H9 (cell line): ENCODE results near the gene NDUFV3. TPM values are rescaled to one million over a fixed set of nuclear protein-coding genes. Genes with fewer than 3 reads are reported as not detected.
A peak's percentile ranks its signal among the peaks of the same experiment; 100 is the strongest.

Experiments
- DNase-seq: peaks from one replicate; pipeline ENCODE4 v3.0.0-alpha.2; 2017
- H2AFZ ChIP-seq: one replicate; pipeline ENCODE4 v1.6.1; 2013; ENCODE audit warnings: mild to moderate bottlenecking, low read length, control low read depth, moderate library complexity
- H2AK5ac ChIP-seq: 2 replicates; pipeline ENCODE4 v1.6.1; 2013; ENCODE audit warnings: low read length, control low read depth, mixed read lengths; ENCODE audit not compliant: insufficient read length
- H2BK120ac ChIP-seq: one replicate; pipeline ENCODE4 v1.6.1; 2013; ENCODE audit warnings: low read depth, mild to moderate bottlenecking, low read length, control low read depth, inconsistent platforms; ENCODE audit not compliant: poor library complexity, severe bottlenecking
- H2BK12ac ChIP-seq: 2 replicates; pipeline ENCODE4 v1.6.1; 2013; ENCODE audit warnings: low read length, control low read depth, mixed read lengths, low read depth; ENCODE audit not compliant: insufficient read length
- H2BK15ac ChIP-seq: 2 replicates; pipeline ENCODE4 v1.6.1; 2013; ENCODE audit warnings: low read depth, low read length, control low read depth
- H2BK20ac ChIP-seq: one replicate; pipeline ENCODE4 v1.6.1; 2013; ENCODE audit warnings: low read depth, mild to moderate bottlenecking, low read length, control low read depth, inconsistent platforms; ENCODE audit not compliant: poor library complexity, severe bottlenecking
- H2BK5ac ChIP-seq: 2 replicates; pipeline ENCODE4 v1.6.1; 2013; ENCODE audit warnings: low read length, control low read depth, mixed read lengths; ENCODE audit not compliant: insufficient read length
- H3K14ac ChIP-seq: 2 replicates; pipeline ENCODE4 v1.6.1; 2013; ENCODE audit warnings: low read length, control low read depth; ENCODE audit not compliant: insufficient read depth
- H3K18ac ChIP-seq: 2 replicates; pipeline ENCODE4 v1.6.1; 2013; ENCODE audit warnings: low read depth, mild to moderate bottlenecking, mixed read lengths, low read length, control low read depth; ENCODE audit not compliant: insufficient read length
- H3K23ac ChIP-seq: 2 replicates; pipeline ENCODE4 v1.6.1; 2013; ENCODE audit warnings: low read length, control low read depth, mixed read lengths, low read depth; ENCODE audit not compliant: insufficient read length
- H3K23me2 ChIP-seq: 2 replicates; pipeline ENCODE4 v1.6.1; 2013; ENCODE audit warnings: low read depth, mild to moderate bottlenecking, mixed read lengths, low read length, control low read depth; ENCODE audit not compliant: insufficient read length, poor library complexity, severe bottlenecking
- H3K27ac ChIP-seq: 2 replicates; pipeline ENCODE4 v1.5.1; 2013; ENCODE audit warnings: low read length, control low read depth, mixed read lengths, low read depth; ENCODE audit not compliant: insufficient read length
- H3K27me3 ChIP-seq: 2 replicates; pipeline ENCODE4 v1.6.1; 2013; ENCODE audit warnings: low read length, control low read depth, inconsistent platforms; ENCODE audit not compliant: insufficient read depth
- H3K4ac ChIP-seq: 2 replicates; pipeline ENCODE4 v1.6.1; 2013; ENCODE audit warnings: low read depth, mild to moderate bottlenecking, control low read depth, inconsistent platforms, low read length, moderate library complexity
- H3K4me1 ChIP-seq: 2 replicates; pipeline ENCODE4 v1.6.1; 2013; ENCODE audit warnings: low read length, control low read depth, inconsistent platforms; ENCODE audit not compliant: insufficient read depth
- H3K4me2 ChIP-seq: 2 replicates; pipeline ENCODE4 v1.6.1; 2013; ENCODE audit warnings: low read length, control low read depth, mixed read lengths; ENCODE audit not compliant: insufficient read length, insufficient read depth
- H3K56ac ChIP-seq: 2 replicates; pipeline ENCODE4 v1.6.1; 2013; ENCODE audit warnings: low read depth, mild to moderate bottlenecking, mixed read lengths, low read length, control low read depth; ENCODE audit not compliant: insufficient read length
- H3K79me1 ChIP-seq: 2 replicates; pipeline ENCODE4 v1.6.1; 2013; ENCODE audit warnings: low read depth, mild to moderate bottlenecking, moderate library complexity, low read length, control low read depth, inconsistent platforms; ENCODE audit not compliant: insufficient read depth, poor library complexity, severe bottlenecking
- H3K79me2 ChIP-seq: 2 replicates; pipeline ENCODE4 v1.6.1; 2013; ENCODE audit warnings: low read length, control low read depth, inconsistent platforms; ENCODE audit not compliant: insufficient read depth
- H3K9ac ChIP-seq: 2 replicates; pipeline ENCODE4 v1.6.1; 2013; ENCODE audit warnings: low read length, control low read depth, mixed read lengths; ENCODE audit not compliant: insufficient read length; ENCODE audit errors: extremely low read depth
- H3K9me3 ChIP-seq: one replicate; pipeline ENCODE4 v1.6.1; 2013; ENCODE audit warnings: low read depth, low read length, inconsistent platforms; ENCODE audit not compliant: control insufficient read depth
- H3T11ph ChIP-seq: one replicate; pipeline ENCODE4 v1.6.1; 2013; ENCODE audit warnings: mild to moderate bottlenecking, low read length, control low read depth, inconsistent platforms
- H4K20me1 ChIP-seq: one replicate; pipeline ENCODE4 v1.6.1; 2013; ENCODE audit not compliant: control insufficient read depth, insufficient read length, insufficient read depth
- H4K5ac ChIP-seq: 2 replicates; pipeline ENCODE4 v1.6.1; 2013; ENCODE audit warnings: low read depth, mild to moderate bottlenecking, mixed read lengths, low read length, control low read depth; ENCODE audit not compliant: insufficient read length
- H4K8ac ChIP-seq: replicated peaks from 2 replicates; pipeline ENCODE4 v1.6.1; 2013; ENCODE audit warnings: low read length, control low read depth, mixed read lengths, low read depth; ENCODE audit not compliant: insufficient read length
- H4K91ac ChIP-seq: 2 replicates; pipeline ENCODE4 v1.6.1; 2013; ENCODE audit warnings: low read depth, mild to moderate bottlenecking, moderate library complexity, mixed read lengths, low read length, control low read depth; ENCODE audit not compliant: insufficient read length
- H3K27ac Mint-ChIP-seq, 3 experiments: 2 replicates in 2 of 3; 3 replicates in 1 of 3; pipeline ENCODE4 v1.8.0; 2020 to 2021; ENCODE audit warnings: mixed read lengths in 3 of 3, mild to moderate bottlenecking in 1 of 3, moderate library complexity in 1 of 3
- H3K27me3 Mint-ChIP-seq: 2 replicates; pipeline ENCODE4 v1.8.0; 2021; ENCODE audit warnings: low read depth, mild to moderate bottlenecking, moderate library complexity, mixed read lengths
- H3K36me3 Mint-ChIP-seq, 3 experiments: 2 replicates in 2 of 3; 3 replicates in 1 of 3; pipeline ENCODE4 v1.8.0; 2020 to 2021; ENCODE audit warnings: low read depth in 3 of 3, mixed read lengths in 3 of 3; ENCODE audit not compliant: insufficient read depth in 1 of 3
- H3K4me1 Mint-ChIP-seq, 2 experiments: 2 replicates each; pipeline ENCODE4 v1.8.0; 2020; ENCODE audit warnings: mixed read lengths in 2 of 2
- H3K4me3 Mint-ChIP-seq, 2 experiments: 2 replicates in 1 of 2; 3 replicates in 1 of 2; pipeline ENCODE4 v1.8.0; 2020 to 2021; ENCODE audit warnings: mild to moderate bottlenecking in 2 of 2, mixed read lengths in 2 of 2, moderate library complexity in 1 of 2
- H3K9me3 Mint-ChIP-seq, 2 experiments: 2 replicates in 1 of 2; 3 replicates in 1 of 2; pipeline ENCODE4 v1.8.0; 2020; ENCODE audit warnings: mild to moderate bottlenecking in 2 of 2, mixed read lengths in 2 of 2, moderate library complexity in 1 of 2
- CTCF ChIP-seq: fragments of 200-600 bp; sonication (generic); conservative IDR thresholded peaks from 3 replicates; pipeline ENCODE4 v1.8.0; 2021; ENCODE audit warnings: antibody characterized with exemption, mild to moderate bottlenecking
- WGBS: extraction: QIAGEN DNeasy Blood & Tissue Kit; methylation state at CpG from one replicate; pipeline ENCODE4 v1.1.7; 2013; ENCODE audit warnings: missing lambda C conversion rate, low lambda C conversion rate, mixed read lengths; ENCODE audit not compliant: insufficient read length; ENCODE audit errors: extremely low coverage; 5-methylcytosine and 5-hydroxymethylcytosine counted together
- total RNA-seq: library from RNA; stranded (reverse); gene quantifications from 2 replicates; pipeline ENCODE4 v1.2.1, GENCODE V29; 2021

NDUFV3 gene
- total RNA-seq, 1 experiment from 2014 or later = 35.6 TPM

GRCh38 chr21:42864815-42865775 lies 28.0 kb upstream of the NDUFV3 start:
- no CpG with 5 or more reads among the region's 26 CpGs for whole genome bisulfite sequencing
- no peak overlapping the region; a peak in 1 of 5 replicates for H3K4me3 Mint-ChIP-seq
- peaks cover 41 to 79% (median 78%) of the 10 kb centered on the region in 3 experiments for H3K36me3 Mint-ChIP-seq
- no peak overlapping the region for H4K91ac ChIP-seq
- H3K27me3 Mint-ChIP-seq = no peaks in the 10 kb centered on the region; the same call in 1 of the 2 replicates
- H3K9me3 ChIP-seq = no peaks in the 10 kb centered on the region
- TF ChIP-seq CTCF = no peak
- no peaks in the 10 kb centered on the region for H3K4me1 ChIP-seq
- no peak overlapping the region for H3K23ac ChIP-seq
- H3K56ac ChIP-seq = no peak overlapping the region
- no peak overlapping the region for H2AFZ ChIP-seq
- H3K27ac Mint-ChIP-seq = peak overlapping the region; percentile 49 to 85 (median 53); a peak in 6 of 7 replicates
- no peaks in the 10 kb centered on the region for H3K23me2 ChIP-seq
- peaks cover 42% of the 10 kb centered on the region for H3K79me2 ChIP-seq
- DNase-seq = no peak
- no peaks in the 10 kb centered on the region for H3K27me3 ChIP-seq
- H3K4me2 ChIP-seq = no peak overlapping the region
- no peaks in the 10 kb centered on the region for H3K9me3 Mint-ChIP-seq
- no peak overlapping the region for H3K4ac ChIP-seq
- no peak overlapping the region for H2BK20ac ChIP-seq
- no peak overlapping the region for H2BK12ac ChIP-seq
- peaks cover 3% of the 10 kb centered on the region for H3K79me1 ChIP-seq
- no peak overlapping the region for H3K14ac ChIP-seq
- H3T11ph ChIP-seq = no peak overlapping the region
- H4K20me1 ChIP-seq = peaks cover 3% of the 10 kb centered on the region
- no peak overlapping the region for H3K9ac ChIP-seq
- no peak overlapping the region for H4K8ac ChIP-seq
- no peak overlapping the region for H4K5ac ChIP-seq
- H3K27ac ChIP-seq = no peak overlapping the region
- H2BK15ac ChIP-seq = no peak overlapping the region
- no peak overlapping the region for H2BK120ac ChIP-seq
- H3K18ac ChIP-seq = no peak overlapping the region
- H2AK5ac ChIP-seq = no peak overlapping the region
- no peak overlapping the region for H2BK5ac ChIP-seq
- H3K4me1 Mint-ChIP-seq = peaks cover 10 to 20% of the 10 kb centered on the region in 2 experiments; a peak in 3 of 4 replicates
